ENCODE data around the gene B3GNT7.

- TF ChIP-seq EZH2 (IDR thresholded peaks at IDR 0.05; ENCODE audit: insufficient read depth, poor library complexity, severe bottlenecking) (no peak), EZH2phosphoT487 (IDR thresholded peaks at IDR 0.05; ENCODE audit: insufficient read depth, low read depth) (no peak)
These were observed 17.9 kb downstream of the B3GNT7 start for GRCh38 chr2:231413456-231413855.

All from GM23248 (cell line).